GM19099 (cell line): ENCODE data around the gene CPSF4L.

Source experiments
- POLR2A ChIP-seq: IDR thresholded peaks from 3 replicates; pipeline ENCODE4 v1.6.1; 2011; ENCODE audit warnings: low read depth; ENCODE audit not compliant: insufficient read length; ENCODE audit errors: extremely low read depth

Gene CPSF4L

DNA sequence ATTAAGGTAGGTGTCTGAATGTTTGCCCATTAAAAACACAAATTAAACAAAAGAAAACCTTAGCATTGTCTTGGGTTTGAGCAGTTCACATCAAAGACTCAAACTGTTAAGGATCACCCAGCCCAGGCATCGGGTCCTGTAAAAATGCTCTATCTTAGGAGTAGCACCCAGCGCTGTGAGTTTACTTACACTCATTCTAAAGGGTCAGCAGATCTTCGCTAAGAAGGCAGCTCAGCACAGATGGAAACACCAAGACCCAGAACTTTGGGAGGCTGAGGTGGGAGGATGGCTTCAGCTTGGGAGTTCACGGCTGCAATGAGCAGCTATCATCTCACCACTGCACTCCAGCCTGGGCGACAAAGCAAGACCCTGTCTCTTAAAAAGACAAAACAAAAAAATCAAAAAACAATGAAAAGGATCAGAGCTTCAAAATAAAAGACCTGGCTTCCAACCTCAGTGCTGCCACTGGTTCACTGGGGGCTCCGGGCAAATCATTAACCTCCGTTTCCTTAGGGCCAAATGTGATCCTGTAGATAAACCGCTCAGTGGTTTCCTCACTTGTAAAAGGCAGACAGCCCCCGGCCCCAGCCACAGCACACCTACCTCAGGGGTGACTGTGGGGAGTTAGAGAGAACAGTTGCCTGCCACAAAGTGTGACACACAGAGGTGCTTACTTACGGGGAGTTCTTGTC is 57.7 kb downstream of the CPSF4L start:
- TF ChIP-seq POLR2A: no peak

GRCh38 chr17:73203135-73203787 is 58.4 kb downstream of the CPSF4L start:
- TF ChIP-seq POLR2A: no peak

DNA sequence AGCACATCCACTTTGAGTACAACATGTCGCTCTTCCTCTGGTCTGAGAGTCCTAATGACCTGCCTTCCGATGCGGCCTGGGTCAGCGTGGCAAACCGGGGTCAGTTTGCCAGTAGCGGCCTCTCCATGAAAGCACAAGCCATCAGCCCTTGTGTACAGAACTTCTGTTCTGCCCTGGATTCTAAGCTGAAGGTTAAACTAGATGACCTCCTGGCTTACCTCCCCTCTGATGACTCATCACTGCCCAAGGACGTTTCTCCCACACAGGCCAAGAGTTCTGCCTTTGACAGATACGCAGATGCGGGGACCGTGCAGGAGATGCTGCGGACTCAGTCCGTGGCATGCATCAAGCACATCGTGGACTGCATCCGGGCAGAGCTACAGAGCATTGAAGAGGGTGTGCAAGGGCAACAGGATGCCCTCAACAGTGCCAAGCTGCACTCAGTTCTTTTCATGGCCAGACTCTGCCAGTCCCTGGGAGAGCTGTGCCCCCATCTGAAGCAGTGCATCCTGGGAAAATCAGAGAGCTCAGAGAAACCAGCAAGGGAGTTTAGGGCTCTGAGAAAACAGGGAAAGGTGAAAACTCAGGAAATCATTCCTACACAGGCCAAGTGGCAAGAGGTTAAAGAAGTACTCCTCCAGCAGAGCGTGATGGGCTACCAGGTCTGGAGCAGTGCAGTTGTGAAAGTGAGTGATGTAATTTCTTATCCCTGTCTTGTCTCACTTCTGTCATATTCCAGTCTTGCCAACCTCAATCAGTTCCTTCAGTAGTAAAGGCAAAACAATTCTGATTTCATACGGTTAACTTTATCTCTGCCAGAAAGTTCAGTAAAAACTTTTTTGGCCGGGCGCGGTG is 60.2 kb downstream of the CPSF4L start:
- no peak for TF ChIP-seq POLR2A

- no peak for TF ChIP-seq POLR2A
These were observed 61.2 kb downstream of the CPSF4L start for GRCh38 chr17:73200476-73200875.

DNA sequence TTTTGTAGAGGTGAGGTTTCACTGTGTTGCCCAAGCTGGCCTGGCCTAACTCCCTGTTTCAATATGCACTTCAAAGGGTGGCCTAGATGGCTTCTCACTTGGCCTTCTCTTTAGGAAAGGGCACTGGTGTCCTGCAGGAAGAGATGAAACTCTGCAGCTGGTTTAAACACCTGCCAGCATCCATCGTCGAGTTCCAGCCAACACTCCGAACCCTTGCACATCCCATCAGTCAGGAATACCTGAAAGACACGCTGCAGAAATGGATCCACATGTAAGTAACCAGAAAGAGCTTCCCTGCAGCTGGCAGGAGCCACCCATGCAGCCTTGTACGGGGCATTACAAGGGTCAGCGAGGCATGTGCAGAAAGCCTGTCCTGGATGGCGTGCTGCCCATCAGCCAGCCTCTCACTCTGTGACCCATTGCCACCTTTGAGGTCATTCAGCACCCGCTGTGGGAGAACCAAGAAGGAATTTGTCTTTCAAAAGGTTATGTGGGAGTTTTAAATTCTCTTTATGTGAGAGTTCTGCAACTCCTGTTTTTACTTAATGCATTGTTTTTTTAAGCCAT is 61.8 kb downstream of the CPSF4L start:
- TF ChIP-seq POLR2A: no peak

DNA sequence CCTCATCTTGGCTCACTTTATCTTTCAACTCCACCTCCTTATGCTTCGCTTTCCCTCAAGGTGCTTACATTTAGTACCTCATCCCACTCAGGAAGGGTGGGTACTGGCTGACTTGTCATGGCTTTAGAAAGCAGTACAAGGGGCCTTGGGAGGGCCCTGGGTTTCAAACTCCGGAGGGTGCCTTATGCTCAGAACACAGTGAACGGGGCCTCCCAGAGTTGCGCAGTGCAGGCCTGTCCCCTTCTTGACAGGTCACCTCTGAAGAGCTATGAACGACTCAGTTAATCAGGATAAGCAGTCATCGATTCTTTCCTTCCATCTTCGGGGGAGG is 62.8 kb downstream of the CPSF4L start:
- TF ChIP-seq POLR2A: no peak
